Prostate gland (tissue), 2 donors: Measurements from ENCODE around the gene ADAM15. TPM values are rescaled to one million over a fixed set of nuclear protein-coding genes. Genes with fewer than 3 reads are reported as not detected.

ENCODE experiments used
- DNase-seq: peaks from one replicate; pipeline ENCODE4 v3.0.0-alpha.2; 2019; ENCODE audit warnings: low spot score
- H3K27ac ChIP-seq, 2 donors: fragments of 200-600 bp; sonication (generic); 2 replicates each; pipeline ENCODE4 v1.5.1; 2017 to 2019
- H3K27me3 ChIP-seq: fragments of 200-600 bp; sonication (generic); replicated peaks from 2 replicates; pipeline ENCODE4 v1.5.1; 2019; ENCODE audit not compliant: insufficient read depth
- H3K36me3 ChIP-seq, 2 donors: fragments of 200-600 bp; sonication (generic); 1 replicate in 1 of 2; 2 replicates in 1 of 2; pipeline versions ENCODE4 v1.5.1 to v1.8.1; 2017 to 2019
- H3K4me1 ChIP-seq: fragments of 200-600 bp; sonication (generic); replicated peaks from 2 replicates; pipeline ENCODE4 v1.5.1; 2019
- H3K4me3 ChIP-seq, 2 donors: fragments of 200-600 bp; sonication (generic); 2 replicates each; pipeline ENCODE4 v1.5.1; 2017 to 2019
- H3K9me3 ChIP-seq: fragments of 200-600 bp; sonication (generic); 2 replicates; pipeline ENCODE4 v1.5.1; 2017
- POLR2A ChIP-seq: fragments of 450-650 bp; IDR thresholded peaks from one replicate; pipeline ENCODE4 v1.6.1; 2016; ENCODE audit warnings: antibody characterized with exemption, mild to moderate bottlenecking
- POLR2AphosphoS5 ChIP-seq: sonication (generic); formaldehyde crosslinking; IDR thresholded peaks from one replicate; pipeline ENCODE4 v1.6.1; 2017; ENCODE audit warnings: antibody characterized with exemption
- WGBS: methylation state at CpG from one replicate; pipeline ENCODE4 v1.1.5; 2018; 5-methylcytosine and 5-hydroxymethylcytosine counted together
- intact Hi-C: fragments of 100-400 bp; cut with DNase I; formaldehyde crosslinking; loops from one replicate; pipeline ENCODE4 v1.14.2; 2022
- total RNA-seq, 2 donors: library from RNA; depleted of rRNA; stranded (reverse); fragments of >200 nt; gene quantifications; one replicate each; pipeline ENCODE4 v1.1.0, GENCODE V29; 2016
- TF ChIP-seq, protein P1 (sequence below), 4 experiments: fragments of 200-600 bp in 2 of 4; fragments of 450-650 bp in 2 of 4; sonication (generic) in 2 of 4; IDR thresholded peaks; 1 replicate in 3 of 4; 2 replicates in 1 of 4; pipeline ENCODE4 v1.5.1; 2016 to 2019; ENCODE audit warnings: antibody characterized with exemption in 4 of 4, mild to moderate bottlenecking in 2 of 4, moderate library complexity in 2 of 4

ADAM15 gene
- total RNA-seq, 2 donors from 2014 or later, result 72.5 to 138 TPM

DNA sequence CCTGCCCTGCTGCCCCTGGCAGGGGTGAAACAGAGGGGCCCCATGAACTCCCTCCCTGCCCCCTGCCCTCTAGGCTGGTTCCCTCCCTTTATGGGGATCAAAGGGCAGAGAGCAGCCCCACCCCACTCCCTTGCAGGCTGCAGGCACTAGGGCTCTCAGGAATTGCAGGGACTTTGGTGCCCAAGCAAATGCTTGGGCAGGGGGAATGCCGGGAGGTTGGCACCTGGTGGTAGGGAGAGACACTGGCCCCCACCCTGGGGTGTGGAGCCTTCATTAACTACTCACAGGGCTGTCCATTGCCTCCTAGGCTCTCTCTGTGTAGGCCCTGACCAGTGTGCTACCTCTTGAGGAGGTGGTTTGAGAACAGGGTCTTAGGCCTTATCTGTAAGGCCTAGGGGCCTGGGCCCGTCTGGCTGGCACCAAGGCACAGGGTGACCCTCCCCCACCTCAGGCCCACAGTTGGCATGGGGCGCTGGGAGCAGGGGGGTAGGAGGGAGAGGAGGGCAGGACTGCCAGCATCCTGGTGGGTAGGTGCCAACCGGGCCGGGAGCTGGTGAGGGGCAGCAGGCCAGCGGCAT is 43.8 kb upstream of the ADAM15 start:
- Histone ChIP-seq H3K4me3 (peak overlapping the region; percentile 32 to 51), H3K36me3 (no peaks in the 10 kb centered on the region), H3K27me3 (no peaks in the 10 kb centered on the region), H3K27ac (peak overlapping the region; percentile 100), H3K9me3 (no peaks in the 10 kb centered on the region), H3K4me1 (peaks cover 46% of the 10 kb centered on the region)
- 41% methylated on average over 4 of the region's 6 CpGs for WGBS
- intact Hi-C loops, result no loop called here
- TF ChIP-seq, protein P1, sequence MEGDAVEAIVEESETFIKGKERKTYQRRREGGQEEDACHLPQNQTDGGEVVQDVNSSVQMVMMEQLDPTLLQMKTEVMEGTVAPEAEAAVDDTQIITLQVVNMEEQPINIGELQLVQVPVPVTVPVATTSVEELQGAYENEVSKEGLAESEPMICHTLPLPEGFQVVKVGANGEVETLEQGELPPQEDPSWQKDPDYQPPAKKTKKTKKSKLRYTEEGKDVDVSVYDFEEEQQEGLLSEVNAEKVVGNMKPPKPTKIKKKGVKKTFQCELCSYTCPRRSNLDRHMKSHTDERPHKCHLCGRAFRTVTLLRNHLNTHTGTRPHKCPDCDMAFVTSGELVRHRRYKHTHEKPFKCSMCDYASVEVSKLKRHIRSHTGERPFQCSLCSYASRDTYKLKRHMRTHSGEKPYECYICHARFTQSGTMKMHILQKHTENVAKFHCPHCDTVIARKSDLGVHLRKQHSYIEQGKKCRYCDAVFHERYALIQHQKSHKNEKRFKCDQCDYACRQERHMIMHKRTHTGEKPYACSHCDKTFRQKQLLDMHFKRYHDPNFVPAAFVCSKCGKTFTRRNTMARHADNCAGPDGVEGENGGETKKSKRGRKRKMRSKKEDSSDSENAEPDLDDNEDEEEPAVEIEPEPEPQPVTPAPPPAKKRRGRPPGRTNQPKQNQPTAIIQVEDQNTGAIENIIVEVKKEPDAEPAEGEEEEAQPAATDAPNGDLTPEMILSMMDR (IDR thresholded peaks at IDR 0.05), result no peak
- TF ChIP-seq POLR2A (no peak), POLR2AphosphoS5 (peak; percentile 59)
- DNase-seq, result peak; percentile 69

DNA sequence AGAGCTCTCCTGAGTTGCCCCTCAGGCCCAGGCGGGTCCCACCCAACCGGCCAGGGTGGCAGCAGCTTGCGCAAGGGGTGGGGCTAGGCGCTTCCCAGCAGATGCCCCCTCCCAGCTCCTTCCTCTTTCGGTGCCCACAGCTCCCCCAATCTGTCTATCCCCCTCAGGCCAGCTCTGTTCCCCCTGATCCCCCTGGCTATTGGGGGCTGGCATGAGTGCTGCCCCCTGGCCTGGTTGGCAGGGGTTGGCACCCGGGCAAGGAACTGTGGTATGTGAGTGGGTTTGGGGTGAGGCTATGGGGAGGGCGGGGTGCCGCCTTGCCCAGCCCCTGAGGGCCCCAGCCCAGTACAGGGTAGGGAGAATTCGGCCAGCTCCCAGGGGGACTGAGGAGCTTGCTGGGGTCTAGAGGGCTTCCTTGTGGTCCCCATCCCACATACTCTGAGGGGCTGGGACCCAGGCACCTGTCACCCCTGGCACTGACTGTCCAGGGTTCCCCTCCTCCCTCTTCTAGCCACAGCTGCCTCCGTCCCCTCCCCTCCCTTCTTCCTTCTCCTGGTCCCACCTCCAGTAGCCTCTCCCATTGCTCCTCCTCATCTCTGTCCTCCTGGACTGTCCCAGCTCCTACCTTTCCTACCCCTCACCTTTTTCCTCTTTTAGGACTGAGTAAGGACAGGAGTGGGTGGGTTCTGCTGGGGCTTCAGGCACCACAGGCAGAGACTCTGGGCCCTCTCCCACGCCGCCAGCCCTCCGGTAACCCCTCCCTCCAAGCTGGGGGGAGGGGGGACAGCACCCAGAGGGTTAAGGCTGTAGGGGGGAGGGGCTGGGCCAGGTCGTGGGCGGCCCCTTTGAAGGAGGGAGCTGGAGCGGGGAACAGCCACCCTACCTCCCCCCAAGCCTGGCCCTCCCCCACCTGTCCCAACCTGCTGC is 42.8 kb upstream of the ADAM15 start:
- Histone ChIP-seq H3K36me3 (no peaks in the 10 kb centered on the region), H3K4me1 (peaks cover 49% of the 10 kb centered on the region), H3K27ac (peak overlapping the region; percentile 100), H3K9me3 (no peaks in the 10 kb centered on the region), H3K4me3 (peak overlapping the region; percentile 32 to 51), H3K27me3 (no peaks in the 10 kb centered on the region)
- intact Hi-C loops, result no loop called here
- WGBS, result 35% methylated on average over 16 of the region's 16 CpGs
- peak; percentile 45 for TF ChIP-seq POLR2AphosphoS5
- TF ChIP-seq POLR2A, result peak; percentile 27
- TF ChIP-seq, protein P1 (IDR thresholded peaks at IDR 0.05), result no peak
- DNase-seq, result peak; percentile 79

DNA sequence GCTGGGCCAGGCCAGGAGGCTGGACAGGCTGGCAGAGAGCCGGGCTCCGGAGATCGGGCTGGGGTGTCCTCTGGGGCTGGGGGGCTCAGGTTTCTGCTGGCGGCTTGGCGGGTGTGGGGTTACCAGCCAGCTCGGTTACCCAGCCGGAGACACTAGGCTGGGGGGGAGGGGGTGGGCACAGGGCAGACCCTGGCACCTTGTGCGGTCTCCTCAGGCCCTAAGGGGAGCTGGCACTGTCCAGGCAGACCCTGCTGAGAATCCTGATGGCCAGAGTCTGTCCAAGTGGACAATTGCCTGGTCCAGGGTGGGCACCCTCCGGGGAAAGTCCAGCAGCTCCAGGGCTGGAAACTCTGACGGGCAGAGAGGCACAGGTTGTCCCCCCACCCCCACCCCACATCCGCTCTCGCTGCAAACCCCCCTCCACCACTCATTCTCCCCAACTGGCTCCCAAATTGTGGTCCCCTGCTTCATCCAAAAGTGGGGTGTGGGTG is 41.9 kb upstream of the ADAM15 start:
- WGBS, result 70% methylated on average over 12 of the region's 12 CpGs
- H3K4me3 ChIP-seq, result peak overlapping the region; percentile 32 to 51

DNA sequence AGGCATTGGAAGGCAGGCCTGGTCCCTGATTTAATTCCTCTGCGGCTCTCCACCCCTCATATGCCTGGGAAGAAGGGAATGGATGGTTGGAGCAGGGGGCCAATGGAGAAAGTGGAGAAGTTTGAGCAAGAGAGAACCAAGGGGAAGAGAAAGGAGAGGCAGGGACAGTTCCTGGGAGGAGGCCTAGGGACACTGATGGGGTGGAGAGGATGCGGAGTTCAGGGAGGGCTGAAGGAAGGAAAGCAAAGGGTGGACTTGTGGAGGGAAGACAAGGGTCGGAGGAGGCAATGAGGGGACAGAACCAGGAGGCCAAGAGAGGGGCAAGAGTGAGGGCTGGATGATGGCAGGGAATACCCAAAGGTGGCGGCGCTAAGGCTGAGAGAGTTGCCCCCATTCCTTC is 41.4 kb upstream of the ADAM15 start:
- intact Hi-C loops, result no loop called here
- TF ChIP-seq POLR2A (no peak), POLR2AphosphoS5 (no peak)
- TF ChIP-seq, protein P1 (IDR thresholded peaks at IDR 0.05), result no peak
- Histone ChIP-seq H3K4me1 (peaks cover 49% of the 10 kb centered on the region), H3K27ac (peak overlapping the region; percentile 100), H3K36me3 (peaks cover 4 to 6% of the 10 kb centered on the region in 2 donors), H3K9me3 (no peaks in the 10 kb centered on the region), H3K27me3 (no peaks in the 10 kb centered on the region), H3K4me3 (peak overlapping the region; percentile 32 to 51)
- 93% methylated on average over 5 of the region's 5 CpGs for WGBS
- DNase-seq, result no peak

More for the DNA sequence above, 41.9 kb upstream of the ADAM15 start:
- no peak for TF ChIP-seq POLR2A
- TF ChIP-seq, protein P1 (IDR thresholded peaks at IDR 0.05), result no peak
- no peak for TF ChIP-seq POLR2AphosphoS5
- Histone ChIP-seq H3K27me3 (no peaks in the 10 kb centered on the region), H3K9me3 (no peaks in the 10 kb centered on the region), H3K4me1 (peaks cover 49% of the 10 kb centered on the region), H3K36me3 (peaks cover 0 to 1% of the 10 kb centered on the region in 2 donors), H3K27ac (peak overlapping the region; percentile 100)
- intact Hi-C loops, result no loop called here
- DNase-seq, result no peak
